ENCODE measurements around the gene ZNF831.

The ZNF831 gene

DNA sequence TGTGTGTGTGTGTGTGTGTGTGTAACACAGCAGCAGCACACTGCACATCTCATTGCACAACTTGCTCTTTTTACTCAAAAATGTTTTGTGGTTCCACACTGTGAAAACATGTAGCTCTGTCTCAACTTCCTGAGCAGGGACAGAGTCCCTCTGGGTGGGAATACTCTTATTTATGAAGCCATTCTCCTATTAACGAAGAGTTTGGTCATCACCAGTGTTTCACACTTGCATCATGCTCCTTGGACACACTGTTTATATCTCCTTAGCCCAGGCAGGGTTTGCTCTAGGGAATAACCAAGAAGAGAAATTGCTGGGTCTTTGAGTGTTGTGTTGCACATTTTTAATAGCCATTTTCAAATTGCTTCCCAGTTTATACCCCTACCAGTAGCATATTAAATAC is 53.6 kb downstream of the ZNF831 start:
- no peak for FAIRE-seq

DNA sequence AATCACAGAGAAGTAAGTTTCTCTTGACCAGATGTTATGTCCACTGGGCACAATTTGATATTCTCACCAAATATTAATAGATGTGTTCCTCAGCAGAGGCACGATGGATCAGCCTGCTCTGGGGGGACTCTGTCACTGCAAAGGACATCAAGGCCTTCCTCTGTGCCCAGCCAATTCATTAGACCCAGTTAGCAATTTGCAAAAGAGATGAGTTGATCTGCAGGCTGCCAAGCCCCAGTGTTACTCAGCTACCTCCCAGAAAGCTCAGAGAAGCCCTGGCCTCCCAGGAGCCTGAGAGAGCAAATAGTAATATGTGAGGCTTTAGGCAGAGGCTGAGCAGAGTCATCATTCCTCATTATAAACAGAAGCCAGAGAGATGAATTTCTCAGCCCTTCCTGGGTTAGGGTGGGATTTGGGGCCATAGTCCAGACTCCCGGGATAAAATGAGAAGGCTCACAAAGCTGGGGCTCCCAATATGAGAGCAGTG is 54.2 kb downstream of the ZNF831 start:
- FAIRE-seq = no peak

DNA sequence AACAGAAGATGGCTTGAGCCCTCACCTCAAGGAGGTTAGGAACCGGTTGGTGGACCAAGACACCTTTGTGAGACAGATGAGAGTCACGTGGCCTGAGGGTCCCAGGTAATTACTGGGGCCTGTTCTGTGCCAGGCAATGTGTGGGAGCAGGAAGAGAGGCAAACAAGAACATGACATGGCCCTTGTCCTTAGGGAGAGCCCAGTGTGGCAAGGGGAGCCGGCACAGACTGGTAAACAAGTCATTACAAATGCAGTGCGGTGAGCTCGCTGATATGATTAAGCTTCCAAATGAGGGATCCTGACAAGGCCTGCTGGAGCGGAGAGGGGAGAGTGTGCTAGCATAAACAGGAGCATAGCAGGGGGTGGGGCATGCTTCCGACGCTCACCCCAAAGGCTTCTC is 55.6 kb downstream of the ZNF831 start:
- no peak for FAIRE-seq

- no peak for FAIRE-seq
Measured at GRCh38 chr20:59220161-59220560, 56.5 kb downstream of the ZNF831 start.

DNA sequence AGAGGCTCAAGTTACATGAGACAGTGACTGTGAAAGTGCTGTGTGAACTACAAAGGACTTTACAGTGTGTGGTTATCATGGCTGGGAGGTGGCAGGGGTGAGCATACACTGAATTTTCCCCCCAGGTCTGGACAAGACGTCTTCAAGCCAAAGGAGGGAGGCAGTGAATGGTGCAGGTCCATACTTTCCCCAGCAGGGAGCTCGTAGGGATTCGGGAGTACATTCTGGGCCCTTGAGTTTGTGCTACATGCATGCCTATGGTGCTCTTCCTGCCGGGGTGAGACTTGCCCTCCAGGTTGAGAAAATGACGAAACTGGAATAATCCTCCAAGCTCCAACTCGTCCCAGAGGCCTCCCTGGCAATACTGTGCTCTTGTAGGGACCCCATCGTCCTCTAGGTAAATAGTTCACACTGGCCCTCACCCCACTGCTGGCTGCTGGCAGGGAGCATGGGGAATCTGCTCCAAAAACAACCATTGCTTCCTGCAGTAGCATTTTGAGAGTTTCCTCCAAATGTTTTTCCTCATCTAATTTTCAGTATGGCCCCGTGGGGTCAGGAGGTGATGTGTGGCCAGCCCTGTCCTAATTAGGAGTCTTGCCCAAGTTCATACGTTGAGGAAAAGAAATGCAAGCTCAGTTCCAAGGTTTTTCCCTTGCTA is 57.6 kb downstream of the ZNF831 start:
- no peak for FAIRE-seq

- FAIRE-seq = no peak
Measured at GRCh38 chr20:59221707-59222252, 58.2 kb downstream of the ZNF831 start.

GRCh38 chr20:59222253-59223181 is 58.9 kb downstream of the ZNF831 start:
- no peak for FAIRE-seq

DNA sequence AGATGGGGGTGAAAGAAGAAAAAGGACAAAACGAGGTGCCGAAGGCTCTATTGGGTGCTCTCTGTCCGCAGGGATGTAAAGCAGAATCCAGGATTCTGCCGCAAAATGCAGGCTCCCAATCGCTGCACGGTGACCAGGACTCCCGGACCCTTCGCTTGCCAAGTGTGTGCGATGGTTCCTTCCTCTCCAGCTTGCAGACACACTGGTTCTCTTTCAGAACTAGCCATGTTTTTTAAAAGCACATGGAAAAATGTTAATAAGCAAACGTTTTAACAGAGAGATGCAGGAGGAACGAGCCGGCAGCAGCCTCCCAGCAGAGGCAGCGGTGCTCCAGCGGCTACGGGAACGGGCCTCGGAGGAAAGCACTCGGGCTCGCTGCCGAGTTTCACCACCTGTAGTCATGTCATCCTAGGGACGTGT is 59.6 kb downstream of the ZNF831 start:
- no peak for FAIRE-seq

DNA sequence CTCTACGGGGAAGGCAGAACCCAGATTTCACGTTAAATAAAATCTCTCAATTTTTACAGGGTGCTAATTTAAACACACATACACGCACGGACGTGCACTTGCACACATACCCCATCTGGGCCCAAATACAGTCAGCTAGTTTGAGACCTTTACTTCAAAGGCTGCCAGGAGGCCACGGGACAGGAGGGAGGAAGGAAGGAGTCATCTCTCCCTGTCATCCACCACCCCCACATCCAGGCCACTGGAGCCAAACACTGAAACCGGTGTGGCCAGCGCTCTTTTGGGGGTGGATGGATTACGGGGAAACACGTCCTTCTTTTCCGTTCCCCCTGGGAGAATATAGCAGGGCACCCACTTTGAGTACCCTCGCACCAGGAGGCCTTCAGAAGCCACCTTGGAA is 60.1 kb downstream of the ZNF831 start:
- no peak for FAIRE-seq

DNA sequence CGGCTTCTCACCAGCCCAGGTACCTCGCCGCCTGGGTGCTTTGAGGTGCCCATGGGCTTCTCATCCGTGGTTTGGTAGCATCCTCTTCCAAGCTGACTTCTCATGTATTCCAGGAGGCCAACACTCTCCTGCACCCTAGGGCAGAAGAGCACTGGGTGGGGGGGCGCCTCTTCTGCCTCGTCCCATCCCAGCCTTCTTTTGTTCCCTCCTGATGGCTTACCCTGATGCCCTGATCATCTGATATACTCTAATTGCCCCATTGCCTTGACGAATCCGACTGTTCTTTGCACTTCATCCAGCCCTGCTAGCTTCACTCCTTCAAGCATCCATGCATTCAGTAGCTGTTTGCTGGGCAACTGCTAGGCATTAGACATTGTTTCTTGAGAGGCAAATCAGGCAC is 60.6 kb downstream of the ZNF831 start:
- FAIRE-seq = no peak

GRCh38 chr20:59230385-59230784 is 66.8 kb downstream of the ZNF831 start:
- no peak for FAIRE-seq

GRCh38 chr20:59231124-59231804 is 67.6 kb downstream of the ZNF831 start:
- FAIRE-seq = no peak

- no peak for FAIRE-seq
Measured at GRCh38 chr20:59232618-59233017, 69.0 kb downstream of the ZNF831 start.

DNA sequence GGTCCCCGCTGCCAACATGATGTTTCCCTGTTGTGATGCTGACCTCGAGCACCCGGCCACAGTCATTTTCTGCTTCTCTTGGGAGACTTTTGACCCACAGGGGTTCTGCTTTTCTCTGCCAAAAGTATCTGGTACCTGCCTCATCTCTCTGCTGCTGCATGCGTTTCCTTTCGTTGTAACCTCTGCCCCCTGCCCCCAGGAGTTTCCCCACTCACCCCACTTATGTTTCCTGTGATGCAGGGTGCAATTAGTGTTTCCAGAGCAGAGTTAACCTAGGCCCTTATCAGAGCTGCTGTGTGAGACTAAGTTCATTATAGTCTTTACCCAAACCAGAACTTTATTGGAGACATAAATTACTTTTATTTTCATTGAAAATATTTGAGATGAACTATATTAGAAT is 71.6 kb downstream of the ZNF831 start:
- FAIRE-seq = no peak

DNA sequence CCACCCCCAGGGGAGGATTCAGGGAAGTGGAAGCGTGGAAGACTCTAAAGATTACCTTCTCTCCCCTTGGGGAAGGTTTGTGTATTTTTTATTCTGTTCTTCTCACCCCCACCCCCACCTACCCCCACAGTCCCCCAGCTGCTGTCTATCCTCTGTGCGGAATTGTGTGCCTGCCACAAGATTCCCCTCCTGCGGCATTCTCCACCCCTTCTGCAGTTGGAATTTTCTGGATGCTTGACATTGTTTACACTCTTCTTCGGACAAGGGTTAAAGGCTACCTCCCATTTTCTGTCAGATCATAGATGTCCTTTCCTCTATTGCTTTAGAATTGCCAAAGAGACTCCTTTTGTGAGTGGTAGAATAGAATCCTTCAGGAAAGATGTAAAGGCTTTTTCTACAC is 76.4 kb downstream of the ZNF831 start:
- FAIRE-seq = no peak

GRCh38 chr20:59242714-59243626 is 79.3 kb downstream of the ZNF831 start:
- FAIRE-seq = no peak

GRCh38 chr20:59246691-59247400 is 83.2 kb downstream of the ZNF831 start:
- no peak for FAIRE-seq

GRCh38 chr20:59247731-59248684 is 84.4 kb downstream of the ZNF831 start:
- no peak for FAIRE-seq

DNA sequence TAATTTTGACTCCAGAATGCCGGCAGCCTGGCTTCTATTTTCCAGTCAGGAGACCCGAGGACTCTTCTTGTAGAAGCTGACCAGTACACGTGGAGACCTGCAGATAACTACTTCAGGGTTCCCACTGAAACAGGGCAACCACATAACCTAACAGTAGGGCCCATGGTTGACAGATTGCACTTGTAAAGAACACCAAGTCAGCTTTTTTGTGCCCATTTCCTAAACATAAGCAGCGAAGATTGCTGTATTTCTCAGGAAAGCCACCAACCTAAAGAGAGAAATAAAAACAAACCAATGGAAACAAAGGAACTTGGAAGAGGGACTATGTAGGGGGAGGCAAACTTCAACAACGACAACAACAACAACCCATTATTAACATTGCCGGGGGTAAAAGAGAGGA is 86.7 kb downstream of the ZNF831 start:
- no peak for FAIRE-seq

DNA sequence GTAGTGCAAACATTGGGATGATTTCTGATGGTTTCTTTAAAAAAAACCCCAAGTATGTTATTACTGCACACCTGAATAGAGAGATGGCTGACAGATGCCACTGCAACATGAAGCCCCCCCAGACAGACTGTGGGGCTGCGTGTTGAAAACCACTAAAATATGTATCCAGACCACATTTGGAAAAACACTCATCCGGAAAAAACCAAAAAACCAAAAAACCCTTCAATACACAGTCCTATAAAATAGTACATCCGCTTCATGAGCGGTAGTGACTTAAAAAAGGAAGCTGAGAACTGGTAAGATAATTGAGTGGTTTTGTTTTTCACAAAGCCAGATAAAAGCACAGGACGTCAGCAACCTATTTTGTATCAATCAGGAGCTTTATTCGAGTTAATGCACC is 89.7 kb downstream of the ZNF831 start:
- no peak for FAIRE-seq
